Medulla oblongata (tissue), 1 donor: Measurements from ENCODE around the gene ADGRG1.

Experiments used
- DNase-seq: peaks from one replicate; pipeline ENCODE4 v3.0.0-alpha.2; 2015; ENCODE audit errors: extremely low spot score

The ADGRG1 gene

GRCh38 chr16:57620335-57621231 is 7.8 kb upstream of the ADGRG1 start:
- no peak for DNase-seq

- no peak for DNase-seq
These were observed 6.7 kb upstream of the ADGRG1 start for GRCh38 chr16:57621521-57622271.

GRCh38 chr16:57622361-57623250 is 5.8 kb upstream of the ADGRG1 start:
- DNase-seq = no peak

- DNase-seq = peak; percentile 90
These were observed 5.0 kb upstream of the ADGRG1 start for GRCh38 chr16:57623251-57624043.

- no peak for DNase-seq
These were observed 4.3 kb upstream of the ADGRG1 start for GRCh38 chr16:57624044-57624688.

GRCh38 chr16:57624806-57625500 is 3.5 kb upstream of the ADGRG1 start:
- DNase-seq = peak; percentile 95

GRCh38 chr16:57626420-57627170 is 1.8 kb upstream of the ADGRG1 start:
- no peak for DNase-seq

- DNase-seq = peak; percentile 64
These were observed 1.1 kb upstream of the ADGRG1 start for GRCh38 chr16:57627184-57627871.

GRCh38 chr16:57628783-57629293 is 408 bp downstream of the ADGRG1 start:
- no peak for DNase-seq

GRCh38 chr16:57629516-57630406 is 1.3 kb downstream of the ADGRG1 start:
- DNase-seq = no peak

- no peak for DNase-seq
These were observed 2.0 kb downstream of the ADGRG1 start for GRCh38 chr16:57630407-57630797.

GRCh38 chr16:57630931-57631845 is 2.8 kb downstream of the ADGRG1 start:
- peak; percentile 79 for DNase-seq

GRCh38 chr16:57632568-57632967 is 4.1 kb downstream of the ADGRG1 start:
- DNase-seq = no peak

GRCh38 chr16:57633383-57634064 is 5.1 kb downstream of the ADGRG1 start:
- no peak for DNase-seq

GRCh38 chr16:57634171-57634570 is 5.7 kb downstream of the ADGRG1 start:
- DNase-seq = no peak
